ENCODE results near the gene OR8B2. TPM values are rescaled to one million over a fixed set of nuclear protein-coding genes. Genes with fewer than 3 reads are reported as not detected.

The OR8B2 gene
- total RNA-seq, 1 experiment from 2014 or later = not detected

- no peaks in the 10 kb centered on the region; the same call in 1 of the 2 replicates for H3K9me3 ChIP-seq (ENCODE audit: insufficient read depth, low read depth)
- intact Hi-C loops (cut with micrococcal nuclease; ENCODE audit: unreplicated experiment) = no loop called here
- TF ChIP-seq EZH2 (IDR thresholded peaks at IDR 0.05; ENCODE audit: low read depth) = no peak
- no peaks in the 10 kb centered on the region for H3K4me1 ChIP-seq (replicated peaks; ENCODE audit: insufficient read depth)
- DNase-seq = no peak
- H3K4me3 ChIP-seq = no peak overlapping the region
- H3K27me3 ChIP-seq (ENCODE audit: insufficient read depth, low read depth) = no peaks in the 10 kb centered on the region
- H3K9me2 ChIP-seq (ENCODE audit: insufficient read depth) = no peaks in the 10 kb centered on the region
- H3F3A ChIP-seq (ENCODE audit: insufficient read depth, low read depth) = no peaks in the 10 kb centered on the region
- H3K79me2 ChIP-seq (ENCODE audit: low read depth) = no peaks in the 10 kb centered on the region
- no peak overlapping the region for H2AFZ ChIP-seq
- BruUV-seq (replicated peaks) = no TSS peak
- ChIA-PET CTCF (no interaction called here), POLR2A (ENCODE audit: unreplicated experiment) (no interaction called here)
- no peak overlapping the region for H3K4me2 ChIP-seq
- no peaks in the 10 kb centered on the region for H3K36me3 ChIP-seq (ENCODE audit: low read depth)
- H4K20me1 ChIP-seq (ENCODE audit: insufficient read depth) = no peaks in the 10 kb centered on the region
- no peak overlapping the region for H3K27ac ChIP-seq
These were observed 44.7 kb downstream of the OR8B2 start for GRCh38 chr11:124339396-124340141.

Other genes starting within 250 kb of the OR8B2 start
- gene OR10D3, start 201.2 kb downstream of the OR8B2 start, total RNA-seq (2021) = not detected in 2 replicates
- not detected in 2 replicates for gene OR8G1, start 143.4 kb downstream of the OR8B2 start, total RNA-seq (2021)
- gene OR8G5, start 128.1 kb downstream of the OR8B2 start, total RNA-seq (2021) = not detected in 2 replicates
- gene OR8D1, start 70.5 kb downstream of the OR8B2 start, total RNA-seq (2021) = not detected in 2 replicates
- not detected in 2 replicates for gene OR8D2, start 64.3 kb downstream of the OR8B2 start, total RNA-seq (2021)
- gene OR8B3, start 14.5 kb upstream of the OR8B2 start, total RNA-seq (2021) = not detected in 2 replicates
- gene OR8B4, start 40.4 kb upstream of the OR8B2 start, total RNA-seq (2021) = not detected in 2 replicates
- not detected in 2 replicates for gene OR8B8, start 61.2 kb upstream of the OR8B2 start, total RNA-seq (2021)
- not detected in 2 replicates for gene OR8B12, start 159.2 kb upstream of the OR8B2 start, total RNA-seq (2021)
- gene OR8A1, start 185.5 kb upstream of the OR8B2 start, total RNA-seq (2021) = not detected in 2 replicates
- gene PANX3, start 226.9 kb upstream of the OR8B2 start, total RNA-seq (2021) = not detected in 2 replicates
- gene TBRG1, start 238.4 kb upstream of the OR8B2 start, total RNA-seq (2021) = 22.3 and 24.3 TPM in 2 replicates

Data from PC-9 (cell line).